Progenitor cell of endocrine pancreas (in vitro differentiated cells): ENCODE data around the gene CFAP410. TPM values are rescaled to one million over a fixed set of nuclear protein-coding genes. Genes with fewer than 3 reads are reported as not detected.

ENCODE experiments used
- DNase-seq: peaks from one replicate; pipeline ENCODE4 v3.0.0; 2021; ENCODE audit warnings: low spot score; ENCODE audit not compliant: unreplicated experiment
- H3K27ac Mint-ChIP-seq: 2 replicates; pipeline ENCODE4 v1.8.0; 2021; ENCODE audit warnings: mild to moderate bottlenecking, moderate library complexity, mixed read lengths
- H3K27me3 Mint-ChIP-seq: 2 replicates; pipeline ENCODE4 v1.8.0; 2021; ENCODE audit warnings: mixed read lengths
- H3K36me3 Mint-ChIP-seq: 2 replicates; pipeline ENCODE4 v1.8.0; 2022; ENCODE audit warnings: mixed read lengths; ENCODE audit not compliant: insufficient read depth
- H3K4me1 Mint-ChIP-seq: 2 replicates; pipeline ENCODE4 v1.8.0; 2021; ENCODE audit warnings: low read depth, mixed read lengths
- H3K4me3 Mint-ChIP-seq: 2 replicates; pipeline ENCODE4 v1.8.0; 2021; ENCODE audit warnings: low read depth, mild to moderate bottlenecking, moderate library complexity, mixed read lengths
- H3K9me3 Mint-ChIP-seq: 2 replicates; pipeline ENCODE4 v1.8.0; 2021; ENCODE audit warnings: low read depth, mixed read lengths
- CTCF ChIP-seq: fragments of 200-600 bp; sonication (generic); IDR thresholded peaks from one replicate; pipeline ENCODE4 v1.5.0; 2021; ENCODE audit warnings: antibody characterized with exemption, mild to moderate bottlenecking; ENCODE audit not compliant: unreplicated experiment
- total RNA-seq: library from RNA; stranded (reverse); gene quantifications from 2 replicates; pipeline ENCODE4 v1.2.1, GENCODE V29; 2021

Gene CFAP410
- total RNA-seq, 1 donor from 2014 or later: 32.4 TPM

DNA sequence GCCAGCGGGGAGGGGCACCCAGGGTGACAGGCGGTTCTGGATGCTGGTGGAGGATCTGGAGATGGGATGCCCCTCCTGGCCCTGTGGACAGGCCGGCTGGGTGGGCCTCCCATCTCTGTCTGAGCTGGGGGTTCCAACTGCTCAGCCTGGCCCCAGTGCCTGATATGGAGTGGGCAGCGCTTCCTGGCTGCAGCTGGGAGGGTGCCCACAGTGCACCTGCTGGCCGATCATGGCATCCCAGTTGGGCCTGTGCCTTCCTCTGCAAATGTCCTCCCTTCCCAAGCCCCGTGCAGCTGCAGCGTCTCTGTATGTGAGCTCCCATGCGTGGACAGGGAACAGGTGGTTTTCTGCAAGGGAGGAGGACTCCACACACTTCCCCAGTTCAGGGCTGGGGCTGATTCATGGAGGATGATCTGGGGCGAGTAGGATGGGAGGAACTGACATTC is 37.2 kb downstream of the CFAP410 start:
- Mint-ChIP-seq H3K9me3 (no peaks in the 10 kb centered on the region), H3K27ac (no peak overlapping the region), H3K27me3 (no peaks in the 10 kb centered on the region), H3K36me3 (no peaks in the 10 kb centered on the region), H3K4me1 (peaks cover 30% of the 10 kb centered on the region), H3K4me3 (peak overlapping the region; percentile 54)
- no peak for DNase-seq
- TF ChIP-seq CTCF: peak; percentile 6

- Mint-ChIP-seq H3K4me1 (peaks cover 30% of the 10 kb centered on the region), H3K27me3 (no peaks in the 10 kb centered on the region), H3K27ac (no peak overlapping the region), H3K36me3 (no peaks in the 10 kb centered on the region), H3K9me3 (no peaks in the 10 kb centered on the region), H3K4me3 (peak overlapping the region; percentile 73)
- DNase-seq: no peak
- no peak for TF ChIP-seq CTCF
These were observed 38.0 kb downstream of the CFAP410 start for GRCh38 chr21:44301141-44301540.

DNA sequence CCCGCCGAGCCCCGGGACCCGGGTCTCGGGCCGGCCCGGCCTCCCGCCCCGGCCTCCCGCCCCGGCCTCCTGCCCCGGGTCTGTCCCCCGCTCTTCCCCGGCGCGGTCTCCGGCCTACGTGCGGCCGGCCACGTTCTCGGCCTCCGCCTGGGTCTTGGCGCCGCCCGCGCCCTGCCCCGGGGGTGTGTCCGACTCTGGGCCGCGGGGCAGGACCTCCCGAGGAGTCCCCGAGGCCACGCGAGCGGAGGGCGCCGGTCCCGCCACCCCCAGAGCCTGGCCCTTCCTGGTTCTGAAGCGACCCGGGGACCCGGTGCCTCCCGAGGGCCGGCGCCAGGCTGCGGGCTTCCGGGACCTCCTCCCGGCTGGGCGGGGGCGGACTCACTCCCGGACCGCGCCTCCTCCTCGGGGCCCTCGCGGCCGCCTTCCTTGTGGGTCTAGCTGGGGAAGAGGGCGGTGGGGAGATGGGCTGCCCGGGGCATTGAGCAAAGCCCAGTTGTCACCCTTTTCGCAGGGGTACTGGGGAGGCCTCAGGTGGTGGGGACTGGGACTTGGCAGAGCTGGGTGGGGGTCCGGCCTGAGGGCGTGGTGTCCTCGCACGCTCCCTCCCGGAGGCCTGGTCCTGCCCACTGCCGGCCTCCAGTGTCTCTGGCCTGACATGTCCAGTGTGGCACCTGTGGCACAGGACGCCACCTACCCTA is 38.8 kb downstream of the CFAP410 start:
- H3K9me3 Mint-ChIP-seq: no peaks in the 10 kb centered on the region
- H3K4me1 Mint-ChIP-seq: peaks cover 30% of the 10 kb centered on the region
- H3K27ac Mint-ChIP-seq: peak overlapping the region; percentile 90
- H3K27me3 Mint-ChIP-seq: no peaks in the 10 kb centered on the region
- peak overlapping the region; percentile 73 for H3K4me3 Mint-ChIP-seq
- peak; percentile 32 for DNase-seq
- no peaks in the 10 kb centered on the region for H3K36me3 Mint-ChIP-seq
- TF ChIP-seq CTCF: no peak

GRCh38 chr21:44299458-44300261 is 39.5 kb downstream of the CFAP410 start, which contains the start of gene PFKL:
Gene PFKL (plus strand): TSS chr21:44300053. CDS start chr21:44300106, 53 bp downstream.
- H3K4me1 Mint-ChIP-seq: peaks cover 25% of the 10 kb centered on the region
- no peak for TF ChIP-seq CTCF
- no peaks in the 10 kb centered on the region for H3K9me3 Mint-ChIP-seq
- H3K36me3 Mint-ChIP-seq: no peaks in the 10 kb centered on the region
- H3K27me3 Mint-ChIP-seq: no peaks in the 10 kb centered on the region
- peak within 1 kb of the TSS; percentile 92 for H3K27ac Mint-ChIP-seq
- H3K4me3 Mint-ChIP-seq: peak within 1 kb of the TSS; percentile 76
- DNase-seq: peak; percentile 48

- H3K27me3 Mint-ChIP-seq: no peaks in the 10 kb centered on the region
- TF ChIP-seq CTCF: no peak
- no peak for DNase-seq
- H3K4me3 Mint-ChIP-seq: peak overlapping the region; percentile 76
- peak overlapping the region; percentile 92 for H3K27ac Mint-ChIP-seq
- no peaks in the 10 kb centered on the region for H3K36me3 Mint-ChIP-seq
- H3K9me3 Mint-ChIP-seq: no peaks in the 10 kb centered on the region
- peaks cover 23% of the 10 kb centered on the region for H3K4me1 Mint-ChIP-seq
These were observed 40.1 kb downstream of the CFAP410 start for GRCh38 chr21:44299085-44299457.
